Pancreas (tissue), 10 donors: Measurements from ENCODE around the gene NUDT1. TPM values are rescaled to one million over a fixed set of nuclear protein-coding genes. Genes with fewer than 3 reads are reported as not detected.

Experiments
- ATAC-seq, 4 donors: fragments of 200-7000 bp; cut with Tn5 transposase; one replicate each; pipeline versions ENCODE4 v1.8.0 to v1.9.1; 2020; ENCODE audit warnings: mild to moderate bottlenecking in 4 of 4, moderate library complexity in 4 of 4
- DNase-seq, 6 donors: peaks; one replicate each; pipeline ENCODE4 v3.0.0-alpha.2; 2020
- FAIRE-seq: peaks from 2 replicates; lab custom pipeline; 2012; peaks lifted over from hg19 to GRCh38; lab: Jason Lieb, UNC
- H3K27ac ChIP-seq, 4 donors: fragments of 200-600 bp; sonication (generic); 1 replicate in 3 of 4; 2 replicates in 1 of 4; pipeline versions ENCODE4 v1.5.0 to v1.8.0; 2020
- H3K27me3 ChIP-seq, 4 donors: fragments of 200-600 bp; one replicate each; pipeline ENCODE4 v1.8.0; 2021
- H3K36me3 ChIP-seq, 3 donors: fragments of 200-600 bp; sonication (generic) in 1 of 3; one replicate each; pipeline versions ENCODE4 v1.5.0 to v1.8.0; 2020 to 2021
- H3K4me1 ChIP-seq, 3 donors: fragments of 200-600 bp; one replicate each; pipeline ENCODE4 v1.8.0; 2021
- H3K4me3 ChIP-seq, 4 donors: fragments of 200-600 bp; sonication (generic) in 2 of 4; one replicate each; pipeline versions ENCODE4 v1.5.0 to v1.8.0; 2020 to 2021
- H3K9me3 ChIP-seq, 4 donors: fragments of 200-600 bp; one replicate each; pipeline ENCODE4 v1.8.0; 2021
- CTCF ChIP-seq, 4 donors: fragments of 200-600 bp; sonication (generic) in 3 of 4; IDR thresholded peaks; one replicate each; pipeline versions ENCODE4 v1.5.0 to v1.8.0; 2021; ENCODE audit warnings: antibody characterized with exemption in 4 of 4
- WGBS, 2 donors: extraction: QIAGEN DNeasy Blood & Tissue Kit; methylation state at CpG; one replicate each; pipeline ENCODE4 v1.1.7; 2013; 5-methylcytosine and 5-hydroxymethylcytosine counted together
- intact Hi-C, 3 donors: fragments of 100-400 bp; cut with DNase I; formaldehyde crosslinking; loops; one replicate each; pipeline versions ENCODE4 v1.11.1 to v1.14.2; 2022
- polyA plus RNA-seq, 2 donors: library from polyadenylated mRNA; stranded (reverse); fragments of 200-250 nt; gene quantifications; one replicate each; pipeline ENCODE4 v1.2.3, GENCODE V29; 2013
- total RNA-seq, 6 donors: library from RNA; stranded (reverse); fragmentation: NEBNext Ultra II Directional in 4 of 6; extraction: Animal tissue kit (Norgen Biotek cat#: 25700) in 4 of 6; gene quantifications; one replicate each; pipeline versions ENCODE4 v1.2.1 to v1.2.4, GENCODE V29; 2021 to 2023
- donor health status: healthy with polysubstance abuse.
- donor health status: DM: no; HTN: no; CAD: no; lungs with moderate emphysema.
- donor health status: DM: no; HTN: no; CAD: no.
- donor health status: control.
- donor health status: control.
- donor health status: Bipolar disorder and iron deficiency.
- donor health status: DM: yes; HTN: yes; CAD: no.
- donor health status: DM: no; HTN: no; CAD: no.
- donor health status: DM: no; HTN: no; CAD: no.
- donor health status: DM: yes; HTN: yes; CAD: no.

NUDT1 gene
- total and polyA plus RNA-seq, 8 donors, result 2.6 to 7.2 (median 4.6) TPM

- WGBS, 2 donors, result 79 to 86% methylated on average over 25 to 27 of the region's 27 CpGs
- ATAC-seq (no peak), DNase-seq (no peak), FAIRE-seq (no peak)
- intact Hi-C loops, result no loop called here
- H3K4me1 ChIP-seq, result no peaks in the 10 kb centered on the region
- H3K36me3 ChIP-seq, result no peaks in the 10 kb centered on the region
- H3K9me3 ChIP-seq, result no peaks in the 10 kb centered on the region
- H3K4me3 ChIP-seq, result no peak overlapping the region
- no peak overlapping the region for H3K27ac ChIP-seq
- H3K27me3 ChIP-seq, result no peaks in the 10 kb centered on the region
- TF ChIP-seq CTCF (IDR thresholded peaks at IDR 0.05), result no peak
Measured at GRCh38 chr7:2271273-2272026, 29.4 kb downstream of the NUDT1 start.

GRCh38 chr7:2272031-2272430 is 30.0 kb downstream of the NUDT1 start:
- intact Hi-C loops, result no loop called here
- Histone ChIP-seq H3K4me3 (no peak overlapping the region), H3K27me3 (no peaks in the 10 kb centered on the region), H3K36me3 (no peaks in the 10 kb centered on the region), H3K27ac (no peak overlapping the region), H3K4me1 (no peaks in the 10 kb centered on the region), H3K9me3 (no peaks in the 10 kb centered on the region)
- DNase-seq (no peak), FAIRE-seq (no peak), ATAC-seq (no peak)
- TF ChIP-seq CTCF (IDR thresholded peaks at IDR 0.05), result no peak
- WGBS, 2 donors, result 88% methylated on average over 9 of the region's 9 CpGs

GRCh38 chr7:2273866-2274265 is 31.8 kb downstream of the NUDT1 start:
- TF ChIP-seq CTCF (IDR thresholded peaks at IDR 0.05), result no peak
- no peak for FAIRE-seq
- intact Hi-C loops, result no loop called here
- WGBS, 2 donors, result 96 to 98% methylated on average over 20 of the region's 20 CpGs
- ATAC-seq, result no peak
- no peak for DNase-seq
- Histone ChIP-seq H3K9me3 (no peaks in the 10 kb centered on the region), H3K4me1 (no peaks in the 10 kb centered on the region), H3K27ac (no peak overlapping the region), H3K4me3 (no peak overlapping the region), H3K27me3 (no peaks in the 10 kb centered on the region), H3K36me3 (no peaks in the 10 kb centered on the region)

- Histone ChIP-seq H3K27me3 (no peaks in the 10 kb centered on the region), H3K9me3 (no peaks in the 10 kb centered on the region), H3K27ac (no peak overlapping the region), H3K36me3 (no peaks in the 10 kb centered on the region), H3K4me3 (no peak overlapping the region), H3K4me1 (no peaks in the 10 kb centered on the region)
- no peak for TF ChIP-seq CTCF (IDR thresholded peaks at IDR 0.05)
- FAIRE-seq (no peak), DNase-seq (no peak), ATAC-seq (no peak)
- intact Hi-C loops, result no loop called here
- 75 to 87% methylated on average over 7 of the region's 7 CpGs for WGBS, 2 donors
Measured at GRCh38 chr7:2274666-2275065, 32.6 kb downstream of the NUDT1 start.

- DNase-seq, result no peak
- no peak overlapping the region for H3K27ac ChIP-seq
- no peaks in the 10 kb centered on the region for H3K4me1 ChIP-seq
- H3K27me3 ChIP-seq, result no peaks in the 10 kb centered on the region
- 88 to 89% methylated on average over 18 of the region's 18 CpGs for WGBS, 2 donors
- no peak for ATAC-seq
- no peak overlapping the region for H3K4me3 ChIP-seq
- H3K36me3 ChIP-seq, result no peaks in the 10 kb centered on the region
- intact Hi-C loops, result no loop called here
- TF ChIP-seq CTCF (IDR thresholded peaks at IDR 0.05), result no peak
- H3K9me3 ChIP-seq, result no peaks in the 10 kb centered on the region
- no peak for FAIRE-seq
Measured at GRCh38 chr7:2275101-2275500, 33.1 kb downstream of the NUDT1 start.
